ENCODE results near the gene PSMD9. TPM values are rescaled to one million over a fixed set of nuclear protein-coding genes. Genes with fewer than 3 reads are reported as not detected.

PSMD9 gene
- total RNA-seq, 1 experiment from 2014 or later: 36.2 TPM

GRCh38 chr12:121872546-121873215 lies 15.9 kb upstream of the PSMD9 start (continued):
- TF ChIP-seq ZNF219 (CRISPR knock-in tag; IDR thresholded peaks at IDR 0.05; ENCODE audit: borderline replicate concordance) (no peak), IRF2 (CRISPR knock-in tag; IDR thresholded peaks at IDR 0.05; ENCODE audit: borderline replicate concordance, low read depth) (no peak), NFYB (CRISPR knock-in tag; conservative IDR thresholded peaks at IDR 0.05; ENCODE audit: low read depth) (no peak), CDX4 (CRISPR knock-in tag; IDR thresholded peaks at IDR 0.05; ENCODE audit: borderline replicate concordance) (no peak), E2F4 (CRISPR knock-in tag; IDR thresholded peaks at IDR 0.05; ENCODE audit: borderline replicate concordance, low read depth) (no peak)

- no peak overlapping the region for H3K27ac Mint-ChIP-seq
- ChIA-PET POLR2A (interaction anchor here (0.5 kb wide), 1 partner anchor 35 kb away, joined by 3 read pairs; no protein-coding TSS in a partner anchor), CTCF (interaction anchor here (1.1 kb wide), 2 partner anchors 79 kb away, joined by 3 to 6 read pairs; partner anchors contain the start of gene RHOF)
- no peak overlapping the region for H3K4me3 Mint-ChIP-seq
- DNase-seq (ENCODE audit: low spot score): no peak
- no peaks in the 10 kb centered on the region for H3K4me1 Mint-ChIP-seq
- TF ChIP-seq NFATC4 (CRISPR knock-in tag; IDR thresholded peaks at IDR 0.05) (no peak), NR1H2 (CRISPR knock-in tag; IDR thresholded peaks at IDR 0.05) (no peak), IRF2 (CRISPR knock-in tag; IDR thresholded peaks at IDR 0.05; ENCODE audit: borderline replicate concordance, low read depth) (no peak), E2F4 (CRISPR knock-in tag; IDR thresholded peaks at IDR 0.05; ENCODE audit: borderline replicate concordance, low read depth) (no peak), FOXP1 (CRISPR knock-in tag; IDR thresholded peaks at IDR 0.05; ENCODE audit: borderline replicate concordance) (no peak), FOXJ3 (CRISPR knock-in tag; IDR thresholded peaks at IDR 0.05; ENCODE audit: borderline replicate concordance) (no peak), ATF2 (CRISPR knock-in tag; IDR thresholded peaks at IDR 0.05; ENCODE audit: borderline replicate concordance, low read depth) (no peak), HMGXB4 (CRISPR knock-in tag; IDR thresholded peaks at IDR 0.05) (no peak), ZBTB21 (CRISPR knock-in tag; IDR thresholded peaks at IDR 0.05; ENCODE audit: borderline replicate concordance) (no peak), SMAD3 (CRISPR knock-in tag; IDR thresholded peaks at IDR 0.05; ENCODE audit: borderline replicate concordance) (no peak), NR3C1 (CRISPR knock-in tag; conservative IDR thresholded peaks at IDR 0.05; ENCODE audit: low read depth) (no peak), GABPB1 (CRISPR knock-in tag; IDR thresholded peaks at IDR 0.05) (no peak), ELF4 (CRISPR knock-in tag; IDR thresholded peaks at IDR 0.05; ENCODE audit: low read depth) (no peak), SP1 (CRISPR knock-in tag; conservative IDR thresholded peaks at IDR 0.05) (no peak), ZNF512 (CRISPR knock-in tag; IDR thresholded peaks at IDR 0.05; ENCODE audit: borderline replicate concordance) (no peak), ETV6 (CRISPR knock-in tag; IDR thresholded peaks at IDR 0.05) (no peak), ZNF138 (CRISPR knock-in tag; conservative IDR thresholded peaks at IDR 0.05) (no peak), E2F5 (CRISPR knock-in tag; IDR thresholded peaks at IDR 0.05) (no peak)
- H3K9me3 Mint-ChIP-seq: no peaks in the 10 kb centered on the region
- no peak for ATAC-seq
- H3K36me3 Mint-ChIP-seq: no peaks in the 10 kb centered on the region
- H3K27me3 Mint-ChIP-seq (ENCODE audit: low read depth): no peaks in the 10 kb centered on the region
These were observed 15.4 kb upstream of the PSMD9 start for GRCh38 chr12:121873216-121873569.

Measured in WTC11 (cell line).